ENCODE results near the gene WDR54. TPM values are rescaled to one million over a fixed set of nuclear protein-coding genes. Genes with fewer than 3 reads are reported as not detected.
"Not testable (repeated sequence)": the region's sequence is repeated elsewhere in the genome, so short reads cannot be mapped to it uniquely, and the experiment has no call there.

WDR54 gene
- total RNA-seq, 1 donor from 2014 or later, result 8.4 TPM

DNA sequence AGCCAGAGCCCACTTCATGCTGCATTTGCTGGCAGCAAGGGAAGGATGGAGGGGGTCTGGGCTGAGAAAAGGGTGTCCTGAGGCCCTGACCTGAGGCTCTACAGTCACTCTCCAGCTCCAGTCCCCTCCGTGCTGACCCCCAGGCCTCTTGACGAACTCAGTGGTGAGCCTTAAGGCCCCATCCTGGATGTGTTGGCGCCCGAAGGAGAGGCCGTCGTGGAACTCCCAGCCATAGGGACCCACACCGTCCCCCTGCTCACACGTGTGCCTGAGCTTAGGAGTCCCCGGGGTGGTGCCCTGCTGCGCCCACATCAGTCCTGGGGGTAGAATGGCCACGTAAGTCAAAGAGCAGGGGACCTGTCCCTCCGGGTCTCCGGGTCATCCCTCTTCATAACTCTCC, 42.9 kb downstream of the WDR54 start:
- intact Hi-C loops (cut with DNase I), result no loop called here
- peaks cover 16% of the 10 kb centered on the region for H3K4me1 ChIP-seq
- peak overlapping the region; percentile 93 for H3K27ac ChIP-seq
- peak overlapping the region; percentile 73 for H3K4me3 ChIP-seq
- TF ChIP-seq, protein P1, sequence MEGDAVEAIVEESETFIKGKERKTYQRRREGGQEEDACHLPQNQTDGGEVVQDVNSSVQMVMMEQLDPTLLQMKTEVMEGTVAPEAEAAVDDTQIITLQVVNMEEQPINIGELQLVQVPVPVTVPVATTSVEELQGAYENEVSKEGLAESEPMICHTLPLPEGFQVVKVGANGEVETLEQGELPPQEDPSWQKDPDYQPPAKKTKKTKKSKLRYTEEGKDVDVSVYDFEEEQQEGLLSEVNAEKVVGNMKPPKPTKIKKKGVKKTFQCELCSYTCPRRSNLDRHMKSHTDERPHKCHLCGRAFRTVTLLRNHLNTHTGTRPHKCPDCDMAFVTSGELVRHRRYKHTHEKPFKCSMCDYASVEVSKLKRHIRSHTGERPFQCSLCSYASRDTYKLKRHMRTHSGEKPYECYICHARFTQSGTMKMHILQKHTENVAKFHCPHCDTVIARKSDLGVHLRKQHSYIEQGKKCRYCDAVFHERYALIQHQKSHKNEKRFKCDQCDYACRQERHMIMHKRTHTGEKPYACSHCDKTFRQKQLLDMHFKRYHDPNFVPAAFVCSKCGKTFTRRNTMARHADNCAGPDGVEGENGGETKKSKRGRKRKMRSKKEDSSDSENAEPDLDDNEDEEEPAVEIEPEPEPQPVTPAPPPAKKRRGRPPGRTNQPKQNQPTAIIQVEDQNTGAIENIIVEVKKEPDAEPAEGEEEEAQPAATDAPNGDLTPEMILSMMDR (IDR thresholded peaks at IDR 0.05), result no peak
- no peaks in the 10 kb centered on the region for H3K27me3 ChIP-seq
- H3K9me3 ChIP-seq, result no peaks in the 10 kb centered on the region
- H3K36me3 ChIP-seq, result peaks cover 22% of the 10 kb centered on the region
- DNase-seq (no peak), ATAC-seq (no peak)

DNA sequence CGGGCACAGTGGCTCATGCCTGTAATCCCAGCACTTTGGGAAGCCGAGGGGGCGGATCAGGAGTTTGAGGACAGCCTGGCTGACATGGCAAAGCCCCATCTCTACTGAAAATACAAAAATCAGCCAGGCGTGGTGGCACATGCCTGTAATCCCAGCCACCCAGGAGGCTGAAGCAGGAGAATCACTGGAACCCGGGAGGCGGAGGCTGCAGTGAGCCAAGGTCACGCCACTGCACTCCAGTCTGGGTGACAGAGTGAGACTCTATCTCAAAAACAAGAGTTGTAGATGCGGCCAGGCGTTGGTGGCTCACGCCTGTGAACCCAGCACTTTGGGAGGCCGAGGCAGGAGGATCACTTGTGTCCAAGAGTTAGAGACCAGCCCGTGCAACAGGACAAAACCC, 49.2 kb downstream of the WDR54 start:
- peaks cover 21% of the 10 kb centered on the region for H3K4me1 ChIP-seq
- ATAC-seq; H3K27ac ChIP-seq; H3K4me3 ChIP-seq; DNase-seq; H3K27me3 ChIP-seq; intact Hi-C loops (cut with DNase I); H3K9me3 ChIP-seq: not testable (repeated sequence)
- peaks cover 17% of the 10 kb centered on the region for H3K36me3 ChIP-seq

DNA sequence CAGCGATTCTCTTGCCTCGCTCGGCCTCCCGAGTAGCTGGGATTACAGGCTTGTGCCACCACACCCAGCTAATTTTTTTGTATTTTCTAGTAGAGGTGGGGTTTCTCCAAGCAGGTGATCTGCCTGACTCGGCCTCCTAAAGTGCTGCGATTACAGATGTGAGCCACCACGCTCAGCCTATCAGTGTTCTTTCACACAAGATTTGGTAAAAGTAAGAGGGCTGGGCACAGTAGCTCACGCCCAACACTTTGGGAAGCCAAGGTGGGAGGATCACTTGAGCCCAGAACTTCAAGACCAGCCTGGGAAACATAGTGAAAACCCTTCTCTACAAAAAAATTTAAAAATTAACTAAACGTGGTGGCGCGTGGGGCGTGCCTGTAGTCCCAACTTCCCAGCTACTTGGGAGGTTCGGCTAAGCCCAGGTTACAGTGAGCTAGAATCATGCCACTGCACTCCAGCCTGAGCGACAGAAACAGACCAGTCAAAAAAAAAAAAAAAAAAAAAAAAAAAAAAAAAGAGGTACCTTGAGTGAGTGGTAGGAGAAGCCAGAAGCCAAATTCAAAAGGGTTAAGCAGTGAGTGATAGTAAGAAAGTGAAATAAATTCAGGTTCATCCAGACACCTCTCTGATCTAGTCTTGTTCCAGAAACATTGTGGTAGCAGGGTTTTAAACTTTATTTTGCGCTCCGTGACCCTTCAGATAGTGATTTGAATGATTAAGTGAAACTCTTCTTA, 50.0 kb downstream of the WDR54 start:
- H3K27ac ChIP-seq, result peak overlapping the region; percentile 94
- DNase-seq, result no peak
- peaks cover 17% of the 10 kb centered on the region for H3K36me3 ChIP-seq
- H3K4me1 ChIP-seq, result peaks cover 15% of the 10 kb centered on the region
- H3K4me3 ChIP-seq, result peak overlapping the region; percentile 61
- H3K27me3 ChIP-seq, result no peaks in the 10 kb centered on the region
- TF ChIP-seq, protein P1 (IDR thresholded peaks at IDR 0.05), result no peak
- intact Hi-C loops (cut with DNase I), result no loop called here
- H3K9me3 ChIP-seq, result no peaks in the 10 kb centered on the region
- ATAC-seq, result no peak

DNA sequence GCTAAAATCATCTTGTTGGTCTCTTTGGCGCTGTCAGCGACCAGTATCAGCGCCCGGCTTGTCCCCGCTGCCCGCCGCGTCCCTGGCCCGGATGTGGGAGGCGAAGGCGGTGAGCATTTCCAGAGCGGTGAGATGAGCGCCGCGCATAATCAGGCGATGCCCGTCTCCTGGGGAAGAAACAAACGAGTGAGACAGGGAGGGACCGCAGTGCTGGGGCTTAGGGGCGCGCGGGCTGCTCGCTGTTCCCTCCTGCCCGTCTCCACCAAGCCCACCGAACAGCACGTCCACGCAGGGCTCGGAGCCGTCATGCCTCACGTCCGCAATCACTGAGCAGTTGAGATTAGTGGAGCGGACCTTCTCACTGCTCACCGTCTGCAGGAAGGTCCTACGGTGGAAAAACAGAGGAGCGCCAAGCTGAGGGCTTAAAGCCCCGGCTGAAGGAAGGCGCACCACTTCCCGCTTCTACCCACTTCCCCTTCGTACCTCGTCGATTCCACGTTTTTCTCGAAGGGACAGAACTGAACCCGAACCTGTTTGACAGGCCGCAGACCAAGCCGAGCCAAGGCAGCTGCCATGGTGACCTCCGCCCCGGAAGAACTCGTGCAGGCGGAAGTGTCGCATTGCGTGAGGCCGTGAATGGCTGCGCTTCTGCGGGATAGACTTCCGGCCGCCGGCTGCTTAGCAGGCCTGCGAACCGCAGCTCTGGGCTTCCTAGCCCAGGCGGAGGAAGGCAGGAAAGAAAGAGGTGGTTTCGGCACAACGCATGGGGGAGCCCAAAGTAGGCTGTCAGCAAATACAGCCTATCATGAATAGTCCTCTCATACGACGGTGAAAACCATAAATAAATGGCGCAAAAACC, 50.8 kb downstream of the WDR54 start, which contains the start of gene MRPL53:
Gene MRPL53 (minus strand): TSS at position 595 of the 859 bp plus-strand sequence. CDS start 20 bp downstream, at position 575.
- DNase-seq, result peak; percentile 97
- Histone ChIP-seq H3K27me3 (no peaks in the 10 kb centered on the region), H3K4me3 (peak within 1 kb of the TSS; percentile 61), H3K36me3 (peaks cover 17% of the 10 kb centered on the region), H3K4me1 (peaks cover 23% of the 10 kb centered on the region), H3K9me3 (no peaks in the 10 kb centered on the region), H3K27ac (peak within 1 kb of the TSS; percentile 94)
- ATAC-seq, result peak; percentile 97
- TF ChIP-seq, protein P1 (IDR thresholded peaks at IDR 0.05), result no peak
- intact Hi-C loops (cut with DNase I), result no loop called here

DNA sequence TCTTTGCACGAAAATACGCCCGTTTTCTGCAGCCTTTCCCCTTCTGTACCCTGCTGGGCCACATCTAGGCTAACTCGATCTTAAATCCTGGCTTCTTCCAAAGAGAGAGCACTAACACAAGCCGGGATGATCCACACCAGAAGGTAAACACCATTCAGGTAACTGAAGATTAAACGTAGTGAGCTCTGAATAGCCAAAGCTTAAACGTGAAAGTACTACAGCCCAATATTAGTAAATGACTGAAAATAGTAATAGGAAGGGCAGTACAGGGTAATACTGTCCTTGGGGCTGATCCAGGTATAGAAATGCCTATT, 51.4 kb downstream of the WDR54 start:
- H3K27ac ChIP-seq, result peak overlapping the region; percentile 94
- intact Hi-C loops (cut with DNase I), result no loop called here
- no peaks in the 10 kb centered on the region for H3K27me3 ChIP-seq
- H3K4me3 ChIP-seq, result peak overlapping the region; percentile 61
- DNase-seq, result no peak
- H3K4me1 ChIP-seq, result peaks cover 26% of the 10 kb centered on the region
- no peak for ATAC-seq
- TF ChIP-seq, protein P1 (IDR thresholded peaks at IDR 0.05), result no peak
- H3K36me3 ChIP-seq, result peaks cover 17% of the 10 kb centered on the region
- H3K9me3 ChIP-seq, result no peaks in the 10 kb centered on the region

DNA sequence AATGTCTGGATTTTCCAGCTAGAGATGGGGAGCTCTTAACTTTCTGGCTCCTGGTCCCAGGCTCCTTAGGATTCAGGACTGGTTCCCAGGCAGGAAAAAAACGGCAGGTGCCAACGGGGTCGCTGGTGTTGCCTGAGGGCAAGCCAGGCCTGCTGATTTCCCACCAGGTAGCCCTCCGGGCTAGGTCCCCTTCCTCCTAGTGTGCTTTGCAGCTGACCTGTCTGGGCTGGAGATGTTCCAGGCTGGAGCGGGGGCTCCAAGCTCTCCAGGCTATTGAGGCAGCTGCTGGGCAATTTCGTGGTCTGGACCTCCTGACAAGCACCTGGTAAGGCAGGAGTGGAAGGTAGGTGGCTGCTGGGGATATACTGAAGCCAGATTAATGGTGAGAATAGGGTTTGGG, 53.0 kb downstream of the WDR54 start:
- Histone ChIP-seq H3K4me3 (no peak overlapping the region), H3K4me1 (peaks cover 26% of the 10 kb centered on the region), H3K27ac (no peak overlapping the region), H3K9me3 (no peaks in the 10 kb centered on the region), H3K36me3 (peaks cover 19% of the 10 kb centered on the region), H3K27me3 (no peaks in the 10 kb centered on the region)
- TF ChIP-seq, protein P1 (IDR thresholded peaks at IDR 0.05), result no peak
- intact Hi-C loops (cut with DNase I), result no loop called here
- DNase-seq (no peak), ATAC-seq (no peak)
